ENCODE data around the gene HNRNPA0. TPM values are rescaled to one million over a fixed set of nuclear protein-coding genes. Genes with fewer than 3 reads are reported as not detected.

Gene HNRNPA0
- total and polyA plus RNA-seq, 4 donors = 16.5 to 31.2 (median 25.7) TPM

GRCh38 chr5:137734962-137735554 lies 19.1 kb downstream of the HNRNPA0 start:
- peak overlapping the region; percentile 56 to 81 for H3K4me3 ChIP-seq (ENCODE audit: low read length in 2 of 2)
- no peaks in the 10 kb centered on the region for H3K36me3 ChIP-seq (ENCODE audit: control insufficient read depth in 1 of 2, insufficient read depth in 2 of 2, low read length in 1 of 2)
- peak; percentile 74 for ATAC-seq (ENCODE audit: low FRiP score)
- DNase-seq = peak; percentile 51 to 68
- intact Hi-C loops (cut with DNase I) = loop anchor here in 1 of 2 donors (2.0 kb wide), 1 partner anchor 104 kb away; no protein-coding TSS in a partner anchor
- no peaks in the 10 kb centered on the region for H3K27me3 ChIP-seq (ENCODE audit: control insufficient read depth in 1 of 2, insufficient read depth in 2 of 2, low read length in 1 of 2)
- 0 to 1% methylated on average over 14 of the region's 14 CpGs for WGBS, 2 donors
- no peaks in the 10 kb centered on the region for H3K9me3 ChIP-seq (ENCODE audit: control insufficient read depth, low read length)
- peak overlapping the region in 1 of 2 donors; percentile 60 for H3K27ac ChIP-seq (ENCODE audit: low read depth in 1 of 2, low read length in 2 of 2)
- peaks cover 6 to 11% of the 10 kb centered on the region in 2 donors for H3K4me1 ChIP-seq (ENCODE audit: control insufficient read depth in 1 of 2, insufficient read depth in 2 of 2, low read length in 2 of 2)

GRCh38 chr5:137734331-137734730 lies 19.8 kb downstream of the HNRNPA0 start:
- Histone ChIP-seq H3K27me3 (ENCODE audit: control insufficient read depth in 1 of 2, insufficient read depth in 2 of 2, low read length in 1 of 2) (no peaks in the 10 kb centered on the region), H3K27ac (ENCODE audit: low read depth in 1 of 2, low read length in 2 of 2) (no peak overlapping the region), H3K4me3 (ENCODE audit: low read length in 2 of 2) (peak overlapping the region in 1 of 2 donors; percentile 81), H3K36me3 (ENCODE audit: control insufficient read depth in 1 of 2, insufficient read depth in 2 of 2, low read length in 1 of 2) (peaks cover 0 to 2% of the 10 kb centered on the region in 2 donors), H3K4me1 (ENCODE audit: control insufficient read depth in 1 of 2, insufficient read depth in 2 of 2, low read length in 2 of 2) (peaks cover 7 to 11% of the 10 kb centered on the region in 2 donors), H3K9me3 (ENCODE audit: control insufficient read depth, low read length) (no peaks in the 10 kb centered on the region)
- DNase-seq = no peak
- intact Hi-C loops (cut with DNase I) = loop anchor here in 1 of 2 donors (2.0 kb wide), 1 partner anchor 104 kb away; no protein-coding TSS in a partner anchor
- WGBS, 2 donors = 64 to 69% methylated on average over 2 of the region's 2 CpGs
- ATAC-seq (ENCODE audit: low FRiP score) = no peak

DNA sequence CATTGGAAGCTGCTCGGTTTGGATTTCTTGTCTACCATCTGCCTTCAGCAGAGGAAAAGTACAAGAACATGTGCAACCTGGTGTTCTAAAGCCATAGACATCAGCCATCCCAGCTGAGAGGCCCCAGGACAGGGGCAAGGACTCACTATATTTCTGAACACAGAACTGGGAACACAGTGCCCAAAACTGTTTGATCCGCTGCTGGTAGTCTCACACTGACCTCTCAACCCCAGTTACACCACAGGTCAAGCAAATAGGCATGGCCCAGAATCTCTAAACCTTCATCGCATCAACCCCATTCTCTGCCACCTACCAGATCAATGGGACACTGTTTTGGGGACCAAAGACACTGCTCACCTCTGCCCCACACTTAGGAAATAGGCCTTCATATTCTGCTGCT lies 20.2 kb downstream of the HNRNPA0 start:
- Histone ChIP-seq H3K9me3 (ENCODE audit: control insufficient read depth, low read length) (no peaks in the 10 kb centered on the region), H3K36me3 (ENCODE audit: control insufficient read depth in 1 of 2, insufficient read depth in 2 of 2, low read length in 1 of 2) (peaks cover 0 to 2% of the 10 kb centered on the region in 2 donors), H3K27me3 (ENCODE audit: control insufficient read depth in 1 of 2, insufficient read depth in 2 of 2, low read length in 1 of 2) (no peaks in the 10 kb centered on the region), H3K4me3 (ENCODE audit: low read length in 2 of 2) (no peak overlapping the region), H3K27ac (ENCODE audit: low read depth in 1 of 2, low read length in 2 of 2) (no peak overlapping the region), H3K4me1 (ENCODE audit: control insufficient read depth in 1 of 2, insufficient read depth in 2 of 2, low read length in 2 of 2) (peaks cover 7 to 11% of the 10 kb centered on the region in 2 donors)
- WGBS, 2 donors = 97% methylated on average over 3 of the region's 3 CpGs
- ATAC-seq (ENCODE audit: low FRiP score) = no peak
- intact Hi-C loops (cut with DNase I) = loop anchor here in 1 of 2 donors (2.0 kb wide), 1 partner anchor 103 kb away; no protein-coding TSS in a partner anchor
- DNase-seq = no peak

GRCh38 chr5:137733006-137733405 lies 21.2 kb downstream of the HNRNPA0 start:
- no peak for ATAC-seq (ENCODE audit: low FRiP score)
- intact Hi-C loops (cut with DNase I) = no loop called here
- DNase-seq = no peak
- Histone ChIP-seq H3K4me3 (ENCODE audit: low read length in 2 of 2) (no peak overlapping the region), H3K27me3 (ENCODE audit: control insufficient read depth in 1 of 2, insufficient read depth in 2 of 2, low read length in 1 of 2) (no peaks in the 10 kb centered on the region), H3K9me3 (ENCODE audit: control insufficient read depth, low read length) (no peaks in the 10 kb centered on the region), H3K36me3 (ENCODE audit: control insufficient read depth in 1 of 2, insufficient read depth in 2 of 2, low read length in 1 of 2) (peaks cover 0 to 2% of the 10 kb centered on the region in 2 donors), H3K4me1 (ENCODE audit: control insufficient read depth in 1 of 2, insufficient read depth in 2 of 2, low read length in 2 of 2) (peaks cover 7 to 11% of the 10 kb centered on the region in 2 donors), H3K27ac (ENCODE audit: low read depth in 1 of 2, low read length in 2 of 2) (no peak overlapping the region)
- 93 to 94% methylated on average over 3 of the region's 3 CpGs for WGBS, 2 donors

DNA sequence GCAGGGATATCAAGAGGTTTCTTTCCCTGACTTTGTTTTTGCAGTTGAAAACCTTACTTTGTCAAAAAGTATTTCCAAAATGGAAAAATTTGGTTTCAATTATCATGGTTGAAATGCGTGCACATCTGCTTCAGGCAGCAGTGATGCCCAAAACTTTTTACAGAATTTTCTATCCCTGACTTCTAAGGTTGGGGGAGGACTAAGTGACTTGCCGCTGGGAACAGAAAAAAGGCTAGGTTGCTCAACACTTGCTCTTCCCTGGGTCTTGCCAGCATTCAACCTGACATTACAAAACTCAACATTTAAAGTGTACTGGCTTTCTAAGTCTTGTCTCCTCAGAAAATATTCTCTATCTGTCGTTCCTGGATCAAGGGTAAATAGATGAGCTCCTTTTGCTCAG lies 23.0 kb downstream of the HNRNPA0 start:
- no peak overlapping the region for H3K27ac ChIP-seq (ENCODE audit: low read depth in 1 of 2, low read length in 2 of 2)
- no peak for DNase-seq

DNA sequence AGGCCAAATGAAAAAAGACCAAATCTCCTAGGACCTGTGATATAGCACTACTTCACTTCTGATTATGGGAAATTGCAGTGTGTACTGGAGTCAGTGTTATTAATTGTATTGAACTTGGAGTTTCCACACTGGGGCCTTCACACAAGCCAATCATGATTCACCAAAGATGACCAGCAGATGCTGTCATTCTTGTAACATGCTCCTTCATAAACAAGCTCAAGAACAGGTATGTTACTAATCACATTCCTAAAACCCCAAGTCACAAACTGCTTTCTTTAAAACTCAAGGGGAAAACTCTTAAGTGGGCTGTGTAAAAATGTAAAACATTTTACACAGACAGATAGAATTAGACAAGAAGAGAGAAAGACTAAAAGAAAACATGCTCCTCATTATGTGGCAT lies 23.8 kb downstream of the HNRNPA0 start:
- H3K9me3 ChIP-seq (ENCODE audit: control insufficient read depth, low read length) = no peaks in the 10 kb centered on the region
- no peak for ATAC-seq (ENCODE audit: low FRiP score)
- no peak for DNase-seq
- H3K4me3 ChIP-seq (ENCODE audit: low read length in 2 of 2) = no peak overlapping the region
- H3K36me3 ChIP-seq (ENCODE audit: control insufficient read depth in 1 of 2, insufficient read depth in 2 of 2, low read length in 1 of 2) = peaks cover 0 to 2% of the 10 kb centered on the region in 2 donors
- peaks cover 7 to 11% of the 10 kb centered on the region in 2 donors for H3K4me1 ChIP-seq (ENCODE audit: control insufficient read depth in 1 of 2, insufficient read depth in 2 of 2, low read length in 2 of 2)
- intact Hi-C loops (cut with DNase I) = no loop called here
- no peaks in the 10 kb centered on the region for H3K27me3 ChIP-seq (ENCODE audit: control insufficient read depth in 1 of 2, insufficient read depth in 2 of 2, low read length in 1 of 2)
- no peak overlapping the region for H3K27ac ChIP-seq (ENCODE audit: low read depth in 1 of 2, low read length in 2 of 2)

More for the DNA sequence above, 23.0 kb downstream of the HNRNPA0 start:
- intact Hi-C loops (cut with DNase I) = no loop called here
- no peak overlapping the region for H3K4me3 ChIP-seq (ENCODE audit: low read length in 2 of 2)
- H3K27me3 ChIP-seq (ENCODE audit: control insufficient read depth in 1 of 2, insufficient read depth in 2 of 2, low read length in 1 of 2) = no peaks in the 10 kb centered on the region
- WGBS, 2 donors = 91 to 93% methylated on average over 3 of the region's 3 CpGs
- H3K9me3 ChIP-seq (ENCODE audit: control insufficient read depth, low read length) = no peaks in the 10 kb centered on the region
- peaks cover 0 to 2% of the 10 kb centered on the region in 2 donors for H3K36me3 ChIP-seq (ENCODE audit: control insufficient read depth in 1 of 2, insufficient read depth in 2 of 2, low read length in 1 of 2)
- H3K4me1 ChIP-seq (ENCODE audit: control insufficient read depth in 1 of 2, insufficient read depth in 2 of 2, low read length in 2 of 2) = peaks cover 7 to 11% of the 10 kb centered on the region in 2 donors
- no peak for ATAC-seq (ENCODE audit: low FRiP score)

GRCh38 chr5:137728048-137728447 lies 26.1 kb downstream of the HNRNPA0 start:
- Histone ChIP-seq H3K4me3 (ENCODE audit: low read length in 2 of 2) (no peak overlapping the region), H3K9me3 (ENCODE audit: control insufficient read depth, low read length) (no peaks in the 10 kb centered on the region), H3K4me1 (ENCODE audit: control insufficient read depth in 1 of 2, insufficient read depth in 2 of 2, low read length in 2 of 2) (peaks cover under 1 to 2% of the 10 kb centered on the region in 2 donors), H3K27me3 (ENCODE audit: control insufficient read depth in 1 of 2, insufficient read depth in 2 of 2, low read length in 1 of 2) (no peaks in the 10 kb centered on the region), H3K36me3 (ENCODE audit: control insufficient read depth in 1 of 2, insufficient read depth in 2 of 2, low read length in 1 of 2) (peaks cover 0 to 2% of the 10 kb centered on the region in 2 donors), H3K27ac (ENCODE audit: low read depth in 1 of 2, low read length in 2 of 2) (no peak overlapping the region)
- ATAC-seq (ENCODE audit: low FRiP score) (no peak), DNase-seq (no peak)
- intact Hi-C loops (cut with DNase I) = no loop called here
- WGBS, 2 donors = 85 to 91% methylated on average over 1 of the region's 1 CpG

DNA sequence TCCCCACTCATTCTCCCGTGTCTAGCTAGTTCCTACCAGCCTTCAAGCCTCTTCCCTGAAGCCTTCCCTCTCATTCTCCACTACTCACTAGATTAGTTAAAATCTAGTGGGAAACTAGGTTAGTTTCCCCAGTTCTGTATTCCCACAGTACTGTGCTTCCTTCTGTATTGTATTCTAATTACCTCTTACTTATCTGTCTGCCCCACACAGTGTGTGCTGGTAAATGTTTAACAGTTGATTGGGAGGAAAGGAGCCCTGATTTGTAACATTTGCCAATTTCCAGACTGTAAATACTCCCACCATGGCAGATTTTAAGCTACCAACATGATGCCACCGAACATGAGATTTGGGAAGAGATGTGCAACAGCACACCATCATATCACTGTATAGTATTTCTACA lies 26.5 kb downstream of the HNRNPA0 start:
- H3K9me3 ChIP-seq (ENCODE audit: control insufficient read depth, low read length) = no peaks in the 10 kb centered on the region
- WGBS, 2 donors = 89 to 92% methylated on average over 2 of the region's 2 CpGs

DNA sequence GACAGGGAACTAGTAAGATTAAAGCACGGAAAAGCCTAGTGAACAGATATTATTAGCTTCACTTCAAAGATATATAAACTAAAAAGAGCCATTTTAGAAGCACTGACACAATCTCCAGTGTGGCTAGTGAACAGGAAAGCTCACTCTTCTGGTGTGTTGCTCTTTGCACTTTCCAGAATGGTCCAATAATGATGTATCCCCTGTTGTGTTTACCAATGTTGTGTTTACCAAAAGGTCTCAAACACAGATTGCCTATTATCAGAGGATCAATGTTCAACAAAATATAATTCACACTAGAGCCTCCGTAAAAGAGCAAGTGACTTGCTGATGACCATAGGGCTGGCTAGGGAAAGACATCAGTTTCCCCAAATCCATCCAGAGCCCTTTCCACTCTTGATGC lies 29.9 kb downstream of the HNRNPA0 start:
- H3K36me3 ChIP-seq (ENCODE audit: control insufficient read depth in 1 of 2, insufficient read depth in 2 of 2, low read length in 1 of 2) = no peaks in the 10 kb centered on the region
- intact Hi-C loops (cut with DNase I) = no loop called here
- WGBS, 2 donors = 89 to 93% methylated on average over 2 of the region's 2 CpGs
- no peak overlapping the region for H3K4me3 ChIP-seq (ENCODE audit: low read length in 2 of 2)
- DNase-seq (no peak), ATAC-seq (ENCODE audit: low FRiP score) (no peak)
- no peak overlapping the region for H3K27ac ChIP-seq (ENCODE audit: low read depth in 1 of 2, low read length in 2 of 2)
- no peaks in the 10 kb centered on the region for H3K9me3 ChIP-seq (ENCODE audit: control insufficient read depth, low read length)
- no peaks in the 10 kb centered on the region for H3K4me1 ChIP-seq (ENCODE audit: control insufficient read depth in 1 of 2, insufficient read depth in 2 of 2, low read length in 2 of 2)
- no peaks in the 10 kb centered on the region for H3K27me3 ChIP-seq (ENCODE audit: control insufficient read depth in 1 of 2, insufficient read depth in 2 of 2, low read length in 1 of 2)

More for the DNA sequence above, 26.5 kb downstream of the HNRNPA0 start:
- intact Hi-C loops (cut with DNase I) = no loop called here
- H3K4me1 ChIP-seq (ENCODE audit: control insufficient read depth in 1 of 2, insufficient read depth in 2 of 2, low read length in 2 of 2) = peaks cover 0 to 2% of the 10 kb centered on the region in 2 donors
- no peaks in the 10 kb centered on the region for H3K27me3 ChIP-seq (ENCODE audit: control insufficient read depth in 1 of 2, insufficient read depth in 2 of 2, low read length in 1 of 2)
- no peak for ATAC-seq (ENCODE audit: low FRiP score)
- no peak for DNase-seq
- peaks cover 0 to 2% of the 10 kb centered on the region in 2 donors for H3K36me3 ChIP-seq (ENCODE audit: control insufficient read depth in 1 of 2, insufficient read depth in 2 of 2, low read length in 1 of 2)
- no peak overlapping the region for H3K4me3 ChIP-seq (ENCODE audit: low read length in 2 of 2)
- no peak overlapping the region for H3K27ac ChIP-seq (ENCODE audit: low read depth in 1 of 2, low read length in 2 of 2)
